GM12872 (cell line): ENCODE data around the gene PRMT1.
A peak's percentile ranks its signal among the peaks of the same experiment; 100 is the strongest.

ENCODE experiments used
- TF ChIP-seq, protein P1 (sequence below): IDR thresholded peaks from 3 replicates; pipeline ENCODE4 v1.5.1; 2011; ENCODE audit warnings: low read depth, mild to moderate bottlenecking, low read length, moderate library complexity; ENCODE audit not compliant: insufficient read depth

The PRMT1 gene

DNA sequence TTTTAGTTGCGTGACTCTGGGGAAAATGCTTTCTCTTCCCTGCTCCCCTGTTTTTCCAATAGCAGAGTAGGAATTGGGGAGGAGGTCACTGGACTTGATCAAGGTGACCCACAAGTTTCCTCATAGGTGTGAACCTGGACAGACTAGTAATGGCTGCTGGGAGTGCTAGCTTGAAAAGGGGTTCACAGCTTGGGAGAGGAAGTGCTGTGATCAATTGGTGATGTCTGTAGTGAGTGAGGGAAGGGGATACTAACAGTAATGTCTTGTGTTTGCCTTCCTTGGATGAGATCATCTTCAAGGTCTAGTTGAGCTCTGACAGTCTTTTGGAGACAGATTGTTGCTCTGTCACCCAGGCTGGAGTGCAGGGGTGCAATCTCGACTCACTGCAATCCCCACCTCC lies 9.6 kb upstream of the PRMT1 start:
- TF ChIP-seq, protein P1, sequence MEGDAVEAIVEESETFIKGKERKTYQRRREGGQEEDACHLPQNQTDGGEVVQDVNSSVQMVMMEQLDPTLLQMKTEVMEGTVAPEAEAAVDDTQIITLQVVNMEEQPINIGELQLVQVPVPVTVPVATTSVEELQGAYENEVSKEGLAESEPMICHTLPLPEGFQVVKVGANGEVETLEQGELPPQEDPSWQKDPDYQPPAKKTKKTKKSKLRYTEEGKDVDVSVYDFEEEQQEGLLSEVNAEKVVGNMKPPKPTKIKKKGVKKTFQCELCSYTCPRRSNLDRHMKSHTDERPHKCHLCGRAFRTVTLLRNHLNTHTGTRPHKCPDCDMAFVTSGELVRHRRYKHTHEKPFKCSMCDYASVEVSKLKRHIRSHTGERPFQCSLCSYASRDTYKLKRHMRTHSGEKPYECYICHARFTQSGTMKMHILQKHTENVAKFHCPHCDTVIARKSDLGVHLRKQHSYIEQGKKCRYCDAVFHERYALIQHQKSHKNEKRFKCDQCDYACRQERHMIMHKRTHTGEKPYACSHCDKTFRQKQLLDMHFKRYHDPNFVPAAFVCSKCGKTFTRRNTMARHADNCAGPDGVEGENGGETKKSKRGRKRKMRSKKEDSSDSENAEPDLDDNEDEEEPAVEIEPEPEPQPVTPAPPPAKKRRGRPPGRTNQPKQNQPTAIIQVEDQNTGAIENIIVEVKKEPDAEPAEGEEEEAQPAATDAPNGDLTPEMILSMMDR, result no peak

DNA sequence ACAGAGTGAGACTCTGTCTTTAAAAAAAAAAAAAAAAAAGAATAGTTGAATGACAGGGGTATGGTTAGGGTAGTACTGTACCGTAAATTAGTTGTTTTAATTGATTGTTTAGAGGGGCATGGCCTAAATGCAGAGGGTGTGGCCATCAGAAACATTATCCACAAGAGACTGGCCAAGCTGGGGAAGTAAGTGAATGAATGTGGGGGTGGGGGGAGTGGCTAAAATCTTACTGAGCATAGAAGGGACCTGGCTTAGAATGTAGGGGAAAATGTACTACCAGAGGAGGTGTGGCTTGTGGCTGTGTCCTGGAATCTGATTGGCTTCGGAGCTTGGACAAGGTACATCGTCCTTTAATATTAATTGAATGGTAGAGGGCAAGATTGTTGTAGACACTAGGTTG lies 7.6 kb upstream of the PRMT1 start:
- TF ChIP-seq, protein P1, result no peak

DNA sequence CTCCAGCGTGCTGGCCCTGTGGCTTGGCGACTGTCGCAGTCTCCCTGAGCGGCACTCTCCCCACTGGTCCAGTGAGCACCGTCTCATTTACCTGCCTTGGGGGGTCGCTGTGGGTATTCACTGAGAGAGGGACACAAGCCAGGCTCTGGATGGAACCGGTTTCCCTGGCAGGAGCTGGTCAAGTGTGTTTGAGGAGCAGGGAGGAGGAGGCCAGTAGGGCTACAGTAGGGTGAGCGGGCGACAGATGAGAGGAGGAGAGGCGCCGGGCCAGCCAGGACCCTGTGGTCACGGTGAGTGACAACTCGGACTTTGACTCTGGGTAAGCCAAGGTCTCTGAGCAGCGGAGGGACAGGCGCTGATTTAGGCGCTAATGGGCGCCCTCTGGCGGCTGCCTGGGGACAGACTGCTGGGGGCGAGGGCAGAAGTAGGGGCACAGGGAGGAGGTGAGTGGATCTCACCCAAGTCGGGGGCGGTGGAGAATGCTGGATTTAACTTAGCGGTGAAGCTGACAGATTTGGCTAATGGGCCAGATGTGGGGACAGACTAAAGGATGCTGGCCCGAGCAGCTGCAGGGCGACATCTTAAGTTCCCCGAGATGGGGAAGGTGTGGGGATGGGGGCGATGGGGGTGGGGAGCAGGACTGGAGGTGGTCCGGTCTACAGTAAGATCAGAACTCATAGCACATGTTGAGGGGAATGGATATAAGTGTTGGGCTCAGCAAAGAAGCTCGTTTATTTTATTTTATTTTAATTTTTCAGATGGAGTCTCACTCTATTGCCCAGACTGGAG lies 4.7 kb upstream of the PRMT1 start:
- TF ChIP-seq, protein P1, result peak; percentile 98

DNA sequence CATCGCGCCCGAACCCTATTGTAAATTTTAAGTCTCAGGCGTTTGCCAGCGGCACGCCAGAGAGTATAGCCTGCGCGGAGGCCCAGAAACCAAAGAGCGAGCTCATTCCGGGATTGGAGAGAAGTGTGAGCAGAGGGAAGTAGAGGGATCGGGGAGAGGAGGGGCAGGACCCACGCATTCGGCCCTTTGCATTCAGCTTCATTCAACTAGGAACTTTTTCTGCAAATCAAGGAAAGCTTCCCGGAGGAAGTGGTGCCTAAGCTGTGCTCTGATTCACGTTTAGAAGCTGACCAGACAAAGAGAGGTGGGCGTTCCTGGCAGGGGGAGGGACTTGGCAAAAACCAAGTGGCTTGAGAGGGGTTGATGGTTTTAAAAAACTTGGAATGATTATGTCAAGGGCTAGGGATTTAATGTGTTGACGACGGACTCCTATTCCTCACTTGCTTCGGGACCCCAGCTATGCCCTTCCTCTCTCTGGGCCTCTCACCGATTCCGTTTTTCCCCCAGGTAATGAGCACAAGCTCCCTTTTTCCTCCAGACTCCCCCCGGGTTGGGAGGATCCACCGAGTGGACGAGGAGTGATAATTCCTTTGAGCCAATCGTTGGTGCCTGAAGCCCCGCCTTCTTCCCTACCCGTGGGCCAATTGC lies 811 bp upstream of the PRMT1 start:
- TF ChIP-seq, protein P1, result no peak

DNA sequence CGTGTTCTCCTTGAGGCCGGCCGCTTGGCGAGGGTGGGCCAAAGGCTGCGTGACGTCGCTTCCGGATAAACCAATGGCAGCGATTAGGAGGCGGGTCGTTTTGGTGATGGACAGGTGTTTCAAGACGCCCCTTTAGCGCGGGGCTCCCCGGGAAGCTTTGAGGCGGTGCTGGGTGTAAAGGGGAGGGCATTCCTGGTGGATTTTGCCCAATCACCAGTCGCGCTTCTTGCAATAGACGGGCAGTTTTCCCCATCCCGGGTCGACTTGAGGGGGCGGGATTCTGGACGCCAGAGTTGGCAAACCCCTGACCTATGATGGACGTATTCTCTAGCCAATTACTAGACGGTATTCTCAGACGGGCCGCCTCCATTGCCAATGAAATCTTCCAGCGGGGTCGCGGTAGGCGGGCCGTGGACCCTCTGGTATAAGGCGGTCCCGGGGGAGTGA lies 264 bp upstream of the PRMT1 start:
- TF ChIP-seq, protein P1, result no peak

DNA sequence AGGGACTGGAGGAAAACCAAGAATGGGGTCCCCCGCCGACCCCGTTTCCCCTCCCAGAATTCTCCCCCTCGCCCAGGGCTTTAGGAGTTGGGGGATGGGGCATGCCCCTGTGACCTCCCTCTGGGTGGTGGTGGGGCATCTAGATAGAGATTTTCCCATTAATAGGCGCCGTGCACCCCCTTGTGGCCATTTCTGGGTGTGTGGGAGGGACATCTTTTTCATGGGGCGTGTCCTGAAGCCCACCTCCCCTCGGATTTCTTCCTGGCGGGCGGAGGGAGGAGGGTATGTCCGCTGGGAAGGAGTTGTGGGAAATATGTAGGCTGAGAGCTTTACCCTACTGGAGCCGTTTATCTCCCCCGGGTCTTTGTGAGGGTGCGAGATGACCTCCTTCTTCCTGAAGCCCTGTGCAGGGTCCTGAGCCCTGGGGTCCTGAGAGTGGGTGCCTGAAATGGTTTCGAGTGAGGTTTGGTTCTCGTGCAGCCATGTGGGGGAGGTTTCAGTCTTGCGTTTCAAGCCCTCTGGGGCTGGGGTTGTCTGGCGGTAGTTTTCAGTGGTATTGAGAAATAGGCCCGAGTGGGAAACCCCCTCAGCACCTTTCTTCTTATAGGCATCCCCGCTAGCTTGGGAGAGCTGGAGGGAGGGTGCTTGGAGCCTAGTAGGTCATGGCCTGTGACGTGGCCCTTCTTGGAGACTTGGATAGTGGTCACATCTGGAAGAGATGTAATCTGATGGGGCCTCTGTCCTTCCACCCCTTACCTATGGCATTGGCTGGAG lies 1.0 kb downstream of the PRMT1 start:
- TF ChIP-seq, protein P1, result peak; percentile 74
